Superior temporal gyrus (tissue), 1 donor: ENCODE results near the gene UGT1A10.
"Not testable (repeated sequence)": the region's sequence is repeated elsewhere in the genome, so short reads cannot be mapped to it uniquely, and the experiment has no call there.

Source experiments
- DNase-seq: peaks from one replicate; pipeline ENCODE4 v3.0.0-alpha.2; 2016; ENCODE audit errors: extremely low spot score

The UGT1A10 gene

GRCh38 chr2:233636306-233636705 is at the start of gene UGT1A10:
UGT1A10 (plus strand) TSS chr2:233636448; CDS start chr2:233636523, 75 bp downstream.
- DNase-seq: not testable (repeated sequence)

- no peak for DNase-seq
These were observed 47.8 kb upstream of the UGT1A10 start for GRCh38 chr2:233588400-233588799.

- not testable (repeated sequence) for DNase-seq
These were observed 43.5 kb upstream of the UGT1A10 start for GRCh38 chr2:233592706-233593105.

- no peak for DNase-seq
These were observed 43.0 kb upstream of the UGT1A10 start for GRCh38 chr2:233593201-233593600.

GRCh38 chr2:233597522-233597921 is 38.7 kb upstream of the UGT1A10 start:
- DNase-seq: no peak

GRCh38 chr2:233598952-233599351 is 37.3 kb upstream of the UGT1A10 start:
- no peak for DNase-seq

GRCh38 chr2:233600386-233600785 is 35.9 kb upstream of the UGT1A10 start:
- DNase-seq: no peak

GRCh38 chr2:233602076-233602475 is 34.2 kb upstream of the UGT1A10 start:
- DNase-seq: no peak

GRCh38 chr2:233603520-233603919 is 32.7 kb upstream of the UGT1A10 start:
- no peak for DNase-seq

- no peak for DNase-seq
These were observed 31.4 kb upstream of the UGT1A10 start for GRCh38 chr2:233604826-233605225.

GRCh38 chr2:233605680-233606079 is 30.6 kb upstream of the UGT1A10 start:
- no peak for DNase-seq

GRCh38 chr2:233611284-233611683 is 25.0 kb upstream of the UGT1A10 start:
- no peak for DNase-seq

GRCh38 chr2:233617476-233617875 is 18.8 kb upstream of the UGT1A10 start, which contains the start of gene UGT1A8:
UGT1A8 (plus strand) TSS chr2:233617633; CDS start chr2:233617708, 75 bp downstream.
- not testable (repeated sequence) for DNase-seq

- no peak for DNase-seq
These were observed 16.0 kb upstream of the UGT1A10 start for GRCh38 chr2:233620204-233620603.

- DNase-seq: not testable (repeated sequence)
These were observed 14.4 kb upstream of the UGT1A10 start for GRCh38 chr2:233621863-233622262.

GRCh38 chr2:233627331-233628025 is 8.8 kb upstream of the UGT1A10 start:
- DNase-seq: no peak

GRCh38 chr2:233638836-233639235 is 2.6 kb downstream of the UGT1A10 start:
- DNase-seq: no peak

GRCh38 chr2:233639860-233640259 is 3.6 kb downstream of the UGT1A10 start:
- no peak for DNase-seq

- no peak for DNase-seq
These were observed 6.9 kb downstream of the UGT1A10 start for GRCh38 chr2:233643128-233643527.

- DNase-seq: not testable (repeated sequence)
These were observed 9.8 kb downstream of the UGT1A10 start for GRCh38 chr2:233646033-233646432.

GRCh38 chr2:233650981-233651380 is 14.7 kb downstream of the UGT1A10 start:
- DNase-seq: no peak

- DNase-seq: no peak
These were observed 15.2 kb downstream of the UGT1A10 start for GRCh38 chr2:233651430-233651829.

GRCh38 chr2:233654501-233654900 is 18.3 kb downstream of the UGT1A10 start:
- no peak for DNase-seq

- DNase-seq: no peak
These were observed 18.8 kb downstream of the UGT1A10 start for GRCh38 chr2:233655043-233655442.
